GM18505 (cell line): ENCODE results near the gene CNGA2.
A peak's percentile ranks its signal among the peaks of the same experiment; 100 is the strongest.

ENCODE experiments used
- ATAC-seq: cut with Tn5 transposase; IDR thresholded peaks from one replicate; pipeline ENCODE4 v1.9.1; 2021; ENCODE audit not compliant: unreplicated experiment
- POLR2A ChIP-seq: IDR thresholded peaks from 4 replicates; pipeline ENCODE4 v1.6.1; 2011; ENCODE audit warnings: borderline replicate concordance; ENCODE audit not compliant: insufficient read depth, insufficient read length; ENCODE audit errors: extremely low read depth

The CNGA2 gene

GRCh38 chrX:151702026-151702714, 32.4 kb upstream of the CNGA2 start:
- no peak for ATAC-seq
- TF ChIP-seq POLR2A = no peak

GRCh38 chrX:151702741-151703340, 31.7 kb upstream of the CNGA2 start:
- no peak for ATAC-seq
- no peak for TF ChIP-seq POLR2A

- no peak for ATAC-seq
- TF ChIP-seq POLR2A = no peak
These were observed 31.1 kb upstream of the CNGA2 start for GRCh38 chrX:151703487-151703886.

GRCh38 chrX:151704041-151704663, 30.4 kb upstream of the CNGA2 start:
- TF ChIP-seq POLR2A = no peak
- ATAC-seq = no peak

- ATAC-seq = no peak
- no peak for TF ChIP-seq POLR2A
These were observed 25.7 kb upstream of the CNGA2 start for GRCh38 chrX:151708821-151709220.

- TF ChIP-seq POLR2A = no peak
- no peak for ATAC-seq
These were observed 24.1 kb upstream of the CNGA2 start for GRCh38 chrX:151710457-151710856.

GRCh38 chrX:151711154-151711553, 23.4 kb upstream of the CNGA2 start:
- no peak for ATAC-seq
- TF ChIP-seq POLR2A = no peak

GRCh38 chrX:151711787-151712186, 22.8 kb upstream of the CNGA2 start:
- TF ChIP-seq POLR2A = no peak
- ATAC-seq = no peak

GRCh38 chrX:151712253-151712652, 22.3 kb upstream of the CNGA2 start:
- TF ChIP-seq POLR2A = no peak

GRCh38 chrX:151713849-151714248, 20.7 kb upstream of the CNGA2 start:
- no peak for TF ChIP-seq POLR2A
- peak; percentile 61 for ATAC-seq

More at GRCh38 chrX:151712253-151712652, 22.3 kb upstream of the CNGA2 start:
- ATAC-seq = no peak

GRCh38 chrX:151714362-151714761, 20.2 kb upstream of the CNGA2 start:
- no peak for ATAC-seq

GRCh38 chrX:151715752-151716151, 18.8 kb upstream of the CNGA2 start, which contains the start of gene FATE1:
Gene FATE1 (plus strand): TSS chrX:151716035. CDS start chrX:151716120, 85 bp downstream.
- no peak for ATAC-seq
- TF ChIP-seq POLR2A = no peak

More at GRCh38 chrX:151714362-151714761, 20.2 kb upstream of the CNGA2 start:
- TF ChIP-seq POLR2A = no peak

GRCh38 chrX:151722241-151722846, 12.2 kb upstream of the CNGA2 start:
- ATAC-seq = peak; percentile 62

GRCh38 chrX:151723156-151723760, 11.3 kb upstream of the CNGA2 start:
- TF ChIP-seq POLR2A = no peak
- no peak for ATAC-seq

More at GRCh38 chrX:151722241-151722846, 12.2 kb upstream of the CNGA2 start:
- TF ChIP-seq POLR2A = no peak
